SK-N-SH (cell line): ENCODE results near the gene KLF16. TPM values are rescaled to one million over a fixed set of nuclear protein-coding genes. Genes with fewer than 3 reads are reported as not detected.

Source experiments
- CTCF ChIA-PET: fragments of 300-600, 350-600 bp; formaldehyde crosslinking; extraction: SDS; loops from one replicate; lab custom pipeline; 2021; lab: Yijun Ruan, JAX
- POLR2A ChIA-PET: fragments of 350-600 bp; sonication (Branson Sonifier 250); formaldehyde crosslinking; extraction: SDS; loops from one replicate; lab custom pipeline; 2020; ENCODE audit warnings: antibody characterized with exemption, inconsistent platforms; lab: Yijun Ruan, JAX
- DNase-seq: peaks from one replicate; pipeline ENCODE4 v3.0.0; 2012
- H2AFZ ChIP-seq: fragments of 200-600 bp; sonication (generic); 2 replicates; pipeline ENCODE4 v1.8.1; 2016; ENCODE audit warnings: antibody characterized with exemption, mild to moderate bottlenecking, low read depth
- H3F3A ChIP-seq: fragments of 200-600 bp; sonication (generic); replicated peaks from 2 replicates; pipeline ENCODE3; 2016; ENCODE audit warnings: antibody characterized with exemption, mild to moderate bottlenecking; ENCODE audit not compliant: insufficient read depth
- H3K27ac ChIP-seq, 2 experiments: fragments of 200-500 bp in 1 of 2; fragments of 200-600 bp in 1 of 2; sonication (Bioruptor generic) in 1 of 2; sonication (generic), shearing (Covaris generic) in 1 of 2; 2 replicates each; pipeline versions ENCODE4 v1.5.1 to v1.6.1; 2014 to 2016; ENCODE audit warnings: low read depth in 2 of 2, inconsistent platforms in 1 of 2, low read length in 1 of 2, mild to moderate bottlenecking in 1 of 2, mixed read lengths in 1 of 2
- H3K27me3 ChIP-seq: fragments of 200-600 bp; sonication (generic), shearing (Covaris generic); 2 replicates; pipeline ENCODE4 v1.6.1; 2016; ENCODE audit warnings: mixed run types; ENCODE audit not compliant: insufficient read depth
- H3K36me3 ChIP-seq, 2 experiments: fragments of 200-500 bp in 1 of 2; fragments of 200-600 bp in 1 of 2; sonication (Bioruptor generic) in 1 of 2; sonication (generic) in 1 of 2; replicated peaks in 1 of 2; 2 replicates each; pipeline versions ENCODE3 to v1.5.1; 2014 to 2016; ENCODE audit warnings: low read length in 1 of 2, mild to moderate bottlenecking in 1 of 2; ENCODE audit not compliant: insufficient read depth in 2 of 2, control insufficient read depth in 1 of 2
- H3K4me1 ChIP-seq, 2 experiments: fragments of 200-500 bp in 1 of 2; fragments of 200-600 bp in 1 of 2; sonication (Bioruptor generic) in 1 of 2; sonication (generic), shearing (Covaris generic) in 1 of 2; 2 replicates each; pipeline versions ENCODE4 v1.5.1 to v1.6.1; 2014 to 2016; ENCODE audit warnings: low read depth in 1 of 2, low read length in 1 of 2, mixed run types in 1 of 2; ENCODE audit not compliant: insufficient read depth in 2 of 2, control insufficient read depth in 1 of 2
- H3K4me2 ChIP-seq: fragments of 200-600 bp; sonication (generic), shearing (Covaris generic); 2 replicates; pipeline ENCODE4 v1.6.1; 2017; ENCODE audit warnings: mixed run types
- H3K4me3 ChIP-seq, 2 experiments: fragments of 200-500 bp in 1 of 2; fragments of 200-600 bp in 1 of 2; sonication (Bioruptor generic) in 1 of 2; sonication (generic), shearing (Covaris generic) in 1 of 2; 2 replicates each; pipeline versions ENCODE4 v1.5.1 to v1.8.1; 2014 to 2016; ENCODE audit warnings: low read depth in 2 of 2, inconsistent platforms in 1 of 2, low read length in 1 of 2, mild to moderate bottlenecking in 1 of 2, mixed read lengths in 1 of 2, moderate library complexity in 1 of 2
- H3K79me2 ChIP-seq: fragments of 200-600 bp; sonication (generic); 2 replicates; pipeline ENCODE4 v1.8.1; 2017; ENCODE audit warnings: mild to moderate bottlenecking; ENCODE audit not compliant: insufficient read depth
- H3K9ac ChIP-seq: fragments of 200-600 bp; sonication (generic); 2 replicates; pipeline ENCODE4 v1.6.1; 2017; ENCODE audit warnings: mixed run types
- H3K9me2 ChIP-seq: fragments of 200-600 bp; sonication (generic); 2 replicates; pipeline ENCODE4 v1.6.1; 2017; ENCODE audit warnings: mixed run types
- H3K9me3 ChIP-seq: fragments of 200-600 bp; sonication (generic); 2 replicates; pipeline ENCODE4 v1.6.1; 2017; ENCODE audit warnings: mixed run types, mild to moderate bottlenecking, moderate library complexity
- H4K20me1 ChIP-seq: fragments of 200-600 bp; sonication (generic); 2 replicates; pipeline ENCODE4 v1.6.1; 2017; ENCODE audit warnings: mild to moderate bottlenecking, mixed run types; ENCODE audit not compliant: insufficient read depth
- CHD2 ChIP-seq: fragments of 150-350 bp; IDR thresholded peaks from 2 replicates; pipeline ENCODE4 v1.6.1; 2018; ENCODE audit warnings: low read length; ENCODE audit not compliant: partially characterized antibody
- ELF1 ChIP-seq: IDR thresholded peaks from 2 replicates; pipeline ENCODE4 v1.4.0; 2012
- EP300 ChIP-seq, 2 experiments: IDR thresholded peaks; 2 replicates each; pipeline versions ENCODE4 v1.4.0 to v1.6.1; 2012; ENCODE audit warnings: borderline replicate concordance in 1 of 2, low read depth in 1 of 2, low read length in 1 of 2
- EZH2phosphoT487 ChIP-seq: fragments of 200-600 bp; sonication (generic); IDR thresholded peaks from 2 replicates; pipeline ENCODE4 v1.6.1; 2017; ENCODE audit warnings: low read depth, mixed run types, mild to moderate bottlenecking, antibody characterized with exemption, moderate library complexity, borderline replicate concordance
- FOXJ3 ChIP-seq: sonication (generic); formaldehyde crosslinking; IDR thresholded peaks from 2 replicates; pipeline ENCODE4 v1.5.1; 2020; ENCODE audit warnings: mild to moderate bottlenecking, missing genetic modification reagents
- FOXM1 ChIP-seq: IDR thresholded peaks from 2 replicates; pipeline ENCODE4 v1.4.0; 2012; ENCODE audit warnings: low read depth, mild to moderate bottlenecking
- GABPA ChIP-seq: IDR thresholded peaks from 2 replicates; pipeline ENCODE4 v1.4.0; 2012; ENCODE audit warnings: low read depth, mild to moderate bottlenecking
- GATA2 ChIP-seq: sonication (generic); formaldehyde crosslinking; IDR thresholded peaks from 2 replicates; pipeline ENCODE4 v1.5.0; 2020; ENCODE audit warnings: mild to moderate bottlenecking, missing genetic modification reagents
- JUND ChIP-seq: IDR thresholded peaks from 2 replicates; pipeline ENCODE4 v1.4.0; 2012
- MEF2A ChIP-seq: IDR thresholded peaks from 2 replicates; pipeline ENCODE4 v1.4.0; 2012; ENCODE audit warnings: low read depth, borderline replicate concordance
- MXI1 ChIP-seq: IDR thresholded peaks from 2 replicates; pipeline ENCODE4 v1.6.1; 2012; ENCODE audit warnings: mild to moderate bottlenecking, low read depth, low read length, improper control_type of control experiment
- NRF1 ChIP-seq: IDR thresholded peaks from 2 replicates; pipeline ENCODE4 v1.6.1; 2012; ENCODE audit warnings: low read depth, mild to moderate bottlenecking, low read length
- RAD21 ChIP-seq: IDR thresholded peaks from 2 replicates; pipeline ENCODE4 v1.6.1; 2012; ENCODE audit warnings: mild to moderate bottlenecking, low read length
- RFX5 ChIP-seq: IDR thresholded peaks from 2 replicates; pipeline ENCODE4 v1.6.1; 2012; ENCODE audit warnings: mild to moderate bottlenecking, improper control_type of control experiment, low read length
- TEAD4 ChIP-seq: IDR thresholded peaks from 2 replicates; pipeline ENCODE4 v1.4.0; 2012; ENCODE audit warnings: mild to moderate bottlenecking, borderline replicate concordance; ENCODE audit not compliant: insufficient read depth
- YY1 ChIP-seq: IDR thresholded peaks from 2 replicates; pipeline ENCODE4 v1.4.0; 2012; ENCODE audit warnings: low read depth, mild to moderate bottlenecking
- WGBS: methylation state at CpG from one replicate; pipeline ENCODE4 v1.1.6; 2017; ENCODE audit warnings: low lambda C conversion rate; 5-methylcytosine and 5-hydroxymethylcytosine counted together
- polyA plus RNA-seq, 3 experiments: library from polyadenylated mRNA; depleted of rRNA; stranded (reverse); fragments of >200 nt; gene quantifications; 2 replicates each; pipeline ENCODE4 v1.2.3, GENCODE V29; 2012
- TF ChIP-seq, protein P1 (sequence below): IDR thresholded peaks from 2 replicates; pipeline ENCODE4; 2012
- TF ChIP-seq, protein P2 (sequence below): fragments of 150-350 bp; IDR thresholded peaks from 2 replicates; pipeline ENCODE4 v1.6.1; 2016; ENCODE audit warnings: mild to moderate bottlenecking, low read depth, low read length
- TF ChIP-seq, protein P3 (sequence below): fragments of 150-350 bp; IDR thresholded peaks from 2 replicates; pipeline ENCODE4 v1.6.1; 2017; ENCODE audit warnings: antibody characterized with exemption, low read length, low read depth, borderline replicate concordance
- TF ChIP-seq, protein P4 (sequence below): IDR thresholded peaks from 2 replicates; pipeline ENCODE4 v1.4.0; 2012; ENCODE audit warnings: low read depth, borderline replicate concordance
- TF ChIP-seq, protein P5 (sequence below): IDR thresholded peaks from 2 replicates; pipeline ENCODE4 v1.4.0; 2012; ENCODE audit warnings: low read depth, borderline replicate concordance

Gene KLF16
- polyA plus RNA-seq, 1 of the 3 experiments (the other 2 are of a cell fraction) = 16.1 TPM

DNA sequence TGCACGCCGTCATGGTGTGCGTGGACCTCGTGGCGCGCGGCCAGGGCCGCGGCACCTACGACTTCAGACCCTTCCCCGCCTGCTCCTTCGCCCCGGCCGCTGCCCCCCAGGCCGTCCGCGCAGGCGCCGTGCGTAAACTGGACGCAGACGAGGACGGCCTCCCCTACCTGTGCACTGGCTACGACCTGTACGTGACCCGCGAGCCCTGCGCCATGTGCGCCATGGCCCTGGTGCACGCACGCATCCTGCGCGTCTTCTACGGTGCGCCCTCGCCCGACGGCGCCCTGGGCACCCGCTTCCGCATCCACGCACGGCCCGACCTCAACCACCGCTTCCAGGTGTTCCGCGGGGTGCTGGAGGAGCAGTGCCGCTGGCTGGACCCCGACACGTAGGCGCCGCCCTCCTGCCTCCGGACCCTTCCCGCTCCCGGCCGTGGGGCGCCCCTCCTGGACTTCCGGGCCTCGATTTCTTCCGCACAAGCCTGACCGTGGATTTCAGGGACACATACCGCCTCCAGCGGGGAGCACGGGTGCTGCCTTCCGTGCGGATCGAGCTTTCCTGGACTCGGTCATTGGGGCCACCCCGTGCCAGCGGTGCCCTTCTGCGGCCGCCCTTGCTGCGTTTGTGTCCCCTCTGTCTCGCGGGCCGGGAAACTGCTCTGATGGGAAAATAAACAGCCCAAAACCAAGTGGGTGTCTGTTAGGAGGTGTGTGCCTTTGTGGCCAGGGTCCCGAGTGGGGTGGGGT is 49.6 kb upstream of the KLF16 start:
- H2AFZ ChIP-seq = no peak overlapping the region
- no peak for TF ChIP-seq GABPA
- no peak for TF ChIP-seq JUND
- TF ChIP-seq, protein P1, sequence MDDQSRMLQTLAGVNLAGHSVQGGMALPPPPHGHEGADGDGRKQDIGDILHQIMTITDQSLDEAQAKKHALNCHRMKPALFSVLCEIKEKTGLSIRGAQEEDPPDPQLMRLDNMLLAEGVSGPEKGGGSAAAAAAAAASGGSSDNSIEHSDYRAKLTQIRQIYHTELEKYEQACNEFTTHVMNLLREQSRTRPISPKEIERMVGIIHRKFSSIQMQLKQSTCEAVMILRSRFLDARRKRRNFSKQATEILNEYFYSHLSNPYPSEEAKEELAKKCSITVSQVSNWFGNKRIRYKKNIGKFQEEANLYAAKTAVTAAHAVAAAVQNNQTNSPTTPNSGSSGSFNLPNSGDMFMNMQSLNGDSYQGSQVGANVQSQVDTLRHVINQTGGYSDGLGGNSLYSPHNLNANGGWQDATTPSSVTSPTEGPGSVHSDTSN = no peak
- TF ChIP-seq EP300 (IDR thresholded peaks at IDR 0.05; ENCODE audit: borderline replicate concordance in 1 of 2, low read depth in 1 of 2, low read length in 1 of 2) = no peak
- TF ChIP-seq ELF1 = no peak
- no peak for TF ChIP-seq EZH2phosphoT487
- TF ChIP-seq NRF1 = no peak
- no peak for TF ChIP-seq GATA2 (CRISPR knock-in tag)
- TF ChIP-seq YY1 = no peak
- TF ChIP-seq, protein P2, sequence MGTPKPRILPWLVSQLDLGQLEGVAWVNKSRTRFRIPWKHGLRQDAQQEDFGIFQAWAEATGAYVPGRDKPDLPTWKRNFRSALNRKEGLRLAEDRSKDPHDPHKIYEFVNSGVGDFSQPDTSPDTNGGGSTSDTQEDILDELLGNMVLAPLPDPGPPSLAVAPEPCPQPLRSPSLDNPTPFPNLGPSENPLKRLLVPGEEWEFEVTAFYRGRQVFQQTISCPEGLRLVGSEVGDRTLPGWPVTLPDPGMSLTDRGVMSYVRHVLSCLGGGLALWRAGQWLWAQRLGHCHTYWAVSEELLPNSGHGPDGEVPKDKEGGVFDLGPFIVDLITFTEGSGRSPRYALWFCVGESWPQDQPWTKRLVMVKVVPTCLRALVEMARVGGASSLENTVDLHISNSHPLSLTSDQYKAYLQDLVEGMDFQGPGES = no peak
- TF ChIP-seq CHD2 = no peak
- TF ChIP-seq FOXM1 = no peak
- no peak for TF ChIP-seq RFX5
- TF ChIP-seq MXI1 = no peak
- TF ChIP-seq, all 33 proteins: peak for 0
- H3K4me3 ChIP-seq = no peak overlapping the region
- WGBS = 99% methylated on average over 57 of the region's 77 CpGs
- H3K9me3 ChIP-seq = no peaks in the 10 kb centered on the region
- H3K9me2 ChIP-seq = no peaks in the 10 kb centered on the region
- H3K4me2 ChIP-seq = no peak overlapping the region
- H3K79me2 ChIP-seq = peaks cover 71% of the 10 kb centered on the region
- no peak overlapping the region for H3K27ac ChIP-seq
- peaks cover 0 to 11% of the 10 kb centered on the region in 2 experiments; a peak in 1 of 4 replicates for H3K4me1 ChIP-seq
- no peak for DNase-seq
- ChIA-PET POLR2A (no interaction called here), CTCF (interaction anchor here (1.4 to 4.2 kb wide), 3 partner anchors 8 to 17 kb away, joined by 3 to 30 read pairs (median 15); partner anchors contain the start of genes ADAT3 and SCAMP4)
- H3K9ac ChIP-seq = no peak overlapping the region
- no peaks in the 10 kb centered on the region for H3F3A ChIP-seq
- peaks cover 48% of the 10 kb centered on the region for H4K20me1 ChIP-seq
- peaks cover 0 to 27% of the 10 kb centered on the region in 2 experiments for H3K36me3 ChIP-seq
- no peaks in the 10 kb centered on the region for H3K27me3 ChIP-seq

DNA sequence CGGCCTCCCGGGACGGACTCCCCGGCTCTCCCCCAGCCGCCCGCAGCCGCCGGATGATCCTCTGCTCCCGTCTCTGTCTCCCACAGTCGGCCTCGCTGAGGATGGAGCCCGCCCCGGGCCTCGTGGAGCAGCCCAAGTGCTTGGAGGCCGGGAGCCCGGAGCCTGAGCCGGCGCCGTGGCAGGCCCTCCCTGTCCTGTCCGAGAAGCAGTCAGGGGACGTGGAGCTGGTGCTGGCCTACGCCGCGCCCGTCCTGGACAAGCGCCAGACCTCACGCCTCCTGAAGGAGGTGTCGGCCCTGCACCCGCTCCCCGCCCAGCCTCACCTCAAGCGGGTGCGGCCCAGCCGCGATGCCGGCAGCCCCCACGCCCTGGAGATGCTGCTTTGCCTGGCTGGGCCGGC is 48.6 kb upstream of the KLF16 start:
- H3K9me2 ChIP-seq = no peaks in the 10 kb centered on the region
- TF ChIP-seq MEF2A (no peak), RAD21 (no peak), EZH2phosphoT487 (no peak), TEAD4 (no peak), FOXJ3 (no peak)
- TF ChIP-seq, protein P3, sequence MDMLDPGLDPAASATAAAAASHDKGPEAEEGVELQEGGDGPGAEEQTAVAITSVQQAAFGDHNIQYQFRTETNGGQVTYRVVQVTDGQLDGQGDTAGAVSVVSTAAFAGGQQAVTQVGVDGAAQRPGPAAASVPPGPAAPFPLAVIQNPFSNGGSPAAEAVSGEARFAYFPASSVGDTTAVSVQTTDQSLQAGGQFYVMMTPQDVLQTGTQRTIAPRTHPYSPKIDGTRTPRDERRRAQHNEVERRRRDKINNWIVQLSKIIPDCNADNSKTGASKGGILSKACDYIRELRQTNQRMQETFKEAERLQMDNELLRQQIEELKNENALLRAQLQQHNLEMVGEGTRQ = no peak
- TF ChIP-seq, protein P4, sequence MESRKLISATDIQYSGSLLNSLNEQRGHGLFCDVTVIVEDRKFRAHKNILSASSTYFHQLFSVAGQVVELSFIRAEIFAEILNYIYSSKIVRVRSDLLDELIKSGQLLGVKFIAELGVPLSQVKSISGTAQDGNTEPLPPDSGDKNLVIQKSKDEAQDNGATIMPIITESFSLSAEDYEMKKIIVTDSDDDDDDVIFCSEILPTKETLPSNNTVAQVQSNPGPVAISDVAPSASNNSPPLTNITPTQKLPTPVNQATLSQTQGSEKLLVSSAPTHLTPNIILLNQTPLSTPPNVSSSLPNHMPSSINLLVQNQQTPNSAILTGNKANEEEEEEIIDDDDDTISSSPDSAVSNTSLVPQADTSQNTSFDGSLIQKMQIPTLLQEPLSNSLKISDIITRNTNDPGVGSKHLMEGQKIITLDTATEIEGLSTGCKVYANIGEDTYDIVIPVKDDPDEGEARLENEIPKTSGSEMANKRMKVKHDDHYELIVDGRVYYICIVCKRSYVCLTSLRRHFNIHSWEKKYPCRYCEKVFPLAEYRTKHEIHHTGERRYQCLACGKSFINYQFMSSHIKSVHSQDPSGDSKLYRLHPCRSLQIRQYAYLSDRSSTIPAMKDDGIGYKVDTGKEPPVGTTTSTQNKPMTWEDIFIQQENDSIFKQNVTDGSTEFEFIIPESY = no peak
- TF ChIP-seq, protein P5, sequence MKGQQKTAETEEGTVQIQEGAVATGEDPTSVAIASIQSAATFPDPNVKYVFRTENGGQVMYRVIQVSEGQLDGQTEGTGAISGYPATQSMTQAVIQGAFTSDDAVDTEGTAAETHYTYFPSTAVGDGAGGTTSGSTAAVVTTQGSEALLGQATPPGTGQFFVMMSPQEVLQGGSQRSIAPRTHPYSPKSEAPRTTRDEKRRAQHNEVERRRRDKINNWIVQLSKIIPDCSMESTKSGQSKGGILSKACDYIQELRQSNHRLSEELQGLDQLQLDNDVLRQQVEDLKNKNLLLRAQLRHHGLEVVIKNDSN = no peak
- H3K4me1 ChIP-seq = peaks cover 0 to 11% of the 10 kb centered on the region in 2 experiments; a peak in 1 of 4 replicates
- DNase-seq = no peak
- peaks cover 0 to 24% of the 10 kb centered on the region in 2 experiments for H3K36me3 ChIP-seq
- H3K9me3 ChIP-seq = no peaks in the 10 kb centered on the region
- H2AFZ ChIP-seq = no peak overlapping the region
- no peak overlapping the region for H3K4me3 ChIP-seq
- H3K4me2 ChIP-seq = no peak overlapping the region
- H3K9ac ChIP-seq = no peak overlapping the region
- peaks cover 51% of the 10 kb centered on the region for H4K20me1 ChIP-seq
- H3K79me2 ChIP-seq = peaks cover 81% of the 10 kb centered on the region
- 100% methylated on average over 1 of the region's 37 CpGs for WGBS
- ChIA-PET POLR2A (interaction anchor here (0.6 to 0.7 kb wide), 2 partner anchors 18 to 55 kb away, joined by 3 read pairs; no protein-coding TSS in a partner anchor), CTCF (interaction anchor here (1.3 to 4.2 kb wide), 2 partner anchors 17 to 47 kb away, joined by 4 to 30 read pairs; no protein-coding TSS in a partner anchor)
- no peaks in the 10 kb centered on the region for H3F3A ChIP-seq
- H3K27me3 ChIP-seq = no peaks in the 10 kb centered on the region
- H3K27ac ChIP-seq = no peak overlapping the region
